ENCODE measurements around the gene LYPD5.
"Not testable (repeated sequence)": the region's sequence is repeated elsewhere in the genome, so short reads cannot be mapped to it uniquely, and the experiment has no call there.

LYPD5 gene

DNA sequence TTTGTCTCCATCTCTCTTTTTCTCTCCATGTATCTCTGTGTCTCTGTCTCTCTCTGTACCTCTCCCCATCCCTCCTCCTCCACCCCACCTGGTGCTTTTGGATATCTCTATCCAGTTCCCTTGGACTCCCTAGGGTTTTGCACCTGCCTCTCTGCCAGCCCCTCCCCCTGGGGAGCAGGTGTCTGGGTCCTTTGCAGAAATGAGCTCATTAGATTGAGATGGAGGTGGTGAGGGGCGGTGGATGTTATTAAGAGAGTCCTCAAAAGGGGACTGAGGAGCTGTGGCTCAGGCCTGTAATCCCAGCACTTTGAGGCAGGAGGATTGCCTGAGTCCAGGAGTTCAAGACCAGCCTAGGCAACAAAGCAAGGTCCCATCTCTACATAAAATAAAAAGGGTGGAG lies 23.6 kb downstream of the LYPD5 start:
- DNase-seq (ENCODE audit: low spot score) = peak; percentile 54

DNA sequence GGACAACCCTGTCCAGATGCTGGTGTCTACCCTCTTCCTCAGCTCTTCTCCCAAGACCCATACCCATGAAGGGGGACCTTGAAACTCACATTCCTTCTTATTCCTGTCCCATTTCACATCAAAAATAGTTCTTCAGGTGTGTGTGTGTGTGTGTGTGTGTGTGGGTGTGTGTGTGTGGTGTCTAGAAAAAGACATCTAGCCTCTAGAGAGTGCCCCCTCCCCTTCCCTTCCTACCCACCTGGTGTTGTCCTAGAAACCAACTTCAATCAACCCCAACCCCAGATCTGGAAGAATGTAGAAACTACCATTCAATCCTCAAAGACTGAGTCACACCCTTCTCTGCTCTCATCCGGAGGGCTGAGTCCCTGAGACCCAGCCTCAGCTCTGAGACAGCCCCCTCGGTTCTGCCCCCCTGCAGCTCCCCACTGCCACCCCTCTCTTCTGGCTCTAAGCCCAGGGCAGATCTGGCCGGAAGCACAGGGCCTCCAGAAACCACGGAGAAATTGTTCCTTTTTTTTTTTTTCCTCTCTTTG lies 25.0 kb downstream of the LYPD5 start:
- peak; percentile 55 for DNase-seq (ENCODE audit: low spot score)

DNA sequence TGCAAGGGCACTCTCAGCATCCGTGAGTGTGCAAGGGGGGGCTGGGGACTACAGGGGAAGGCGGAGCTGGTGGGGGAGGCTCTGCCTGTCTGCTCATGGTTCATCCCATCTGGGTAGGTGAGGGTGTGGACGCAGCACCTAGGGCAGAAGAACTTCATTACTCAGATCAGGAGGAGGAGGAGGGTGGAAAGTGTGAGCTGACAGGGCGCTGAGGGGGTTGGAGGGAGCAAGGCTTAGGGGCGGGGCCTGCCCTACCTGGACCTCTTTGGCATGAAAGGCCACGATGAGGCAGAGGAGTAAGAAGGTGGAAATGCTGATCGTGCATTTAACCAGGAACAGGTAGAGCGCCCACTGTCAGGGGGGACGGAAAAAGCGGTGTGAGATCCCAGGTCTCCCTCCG lies 26.0 kb downstream of the LYPD5 start:
- peak; percentile 59 for DNase-seq (ENCODE audit: low spot score)

DNA sequence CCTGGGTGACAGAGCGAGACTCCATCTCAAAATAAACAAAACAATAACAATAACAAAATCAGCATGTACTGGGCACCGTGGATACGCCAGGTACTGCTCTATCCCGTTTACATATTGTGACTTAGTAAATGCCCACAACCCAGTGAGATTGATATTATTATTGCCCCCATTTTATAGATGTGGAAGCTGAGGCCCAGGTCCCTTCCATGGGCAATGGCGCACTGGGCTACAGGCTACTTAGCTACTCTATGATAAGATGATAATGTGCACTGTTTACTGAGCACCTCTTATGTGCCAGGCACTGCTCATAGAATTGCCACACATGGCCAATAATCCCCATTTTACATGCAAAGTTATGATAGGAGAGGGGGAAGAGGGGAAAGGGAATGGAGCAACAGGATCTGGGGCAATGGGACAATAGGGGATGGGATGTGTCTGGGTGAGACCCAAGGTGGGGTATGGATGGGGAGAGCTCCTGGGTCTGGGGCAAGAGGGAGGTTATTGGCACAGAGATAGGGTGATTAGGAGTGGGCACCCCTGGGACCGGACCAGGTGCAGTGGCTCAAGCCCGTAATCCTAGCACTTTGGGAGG lies 26.9 kb downstream of the LYPD5 start:
- peak; percentile 42 for DNase-seq (ENCODE audit: low spot score)

DNA sequence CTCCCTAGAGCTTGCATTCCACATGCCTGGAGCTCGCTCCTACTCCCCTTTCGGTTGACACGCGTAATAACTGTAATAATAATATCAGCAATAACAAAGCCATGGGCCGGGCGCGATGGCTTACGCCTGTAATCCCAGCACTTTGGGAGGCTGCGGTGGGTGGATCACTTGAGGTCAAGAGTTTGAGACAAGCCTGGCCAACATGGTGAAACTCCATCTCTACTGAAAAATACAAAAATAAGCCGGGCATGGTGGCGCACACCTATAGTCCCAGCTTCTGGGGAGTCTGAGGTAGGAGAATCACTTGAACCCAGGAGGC lies 27.3 kb downstream of the LYPD5 start:
- not testable (repeated sequence) for DNase-seq (ENCODE audit: low spot score)

DNA sequence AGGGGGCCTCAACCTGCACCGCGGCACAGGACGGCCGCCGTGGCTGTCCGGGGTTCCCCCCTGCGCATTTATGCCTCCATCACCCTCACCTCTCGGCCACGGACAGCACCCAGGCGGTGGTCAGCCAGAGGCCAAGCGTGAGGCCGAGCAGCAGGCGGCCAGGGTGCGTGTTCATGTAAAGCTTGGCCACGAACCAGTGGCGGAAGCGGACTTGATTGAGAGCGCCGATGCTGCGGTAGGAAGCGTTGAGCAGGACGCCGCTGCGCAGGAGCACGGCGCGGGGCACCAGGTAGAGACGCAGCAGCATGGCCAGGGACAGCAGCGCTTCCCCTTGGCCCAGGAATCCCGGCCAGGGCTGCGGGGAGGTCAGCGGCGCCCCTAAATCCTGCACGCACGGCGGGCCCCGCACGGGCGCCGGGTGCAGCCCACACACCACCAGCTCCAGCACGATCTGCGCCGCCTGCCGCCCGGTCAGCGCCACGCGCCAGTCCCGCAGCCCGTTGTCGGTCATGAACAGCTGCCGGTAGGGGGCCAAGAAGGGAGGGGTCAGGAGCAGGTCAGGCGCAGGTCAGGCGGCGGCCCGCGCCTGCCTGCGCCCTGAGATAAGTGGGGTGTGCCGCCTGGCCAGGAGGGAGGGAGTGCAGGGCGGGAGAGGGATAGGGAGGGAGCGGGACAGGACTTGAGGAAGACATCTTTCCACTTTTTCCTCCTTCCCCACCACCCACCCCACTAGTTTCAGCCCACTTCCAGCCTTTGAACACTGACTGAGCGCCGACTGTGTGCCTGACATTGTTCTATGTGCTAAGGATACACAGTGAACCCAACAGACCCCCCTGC lies 27.9 kb downstream of the LYPD5 start:
- DNase-seq (ENCODE audit: low spot score) = peak; percentile 95

DNA sequence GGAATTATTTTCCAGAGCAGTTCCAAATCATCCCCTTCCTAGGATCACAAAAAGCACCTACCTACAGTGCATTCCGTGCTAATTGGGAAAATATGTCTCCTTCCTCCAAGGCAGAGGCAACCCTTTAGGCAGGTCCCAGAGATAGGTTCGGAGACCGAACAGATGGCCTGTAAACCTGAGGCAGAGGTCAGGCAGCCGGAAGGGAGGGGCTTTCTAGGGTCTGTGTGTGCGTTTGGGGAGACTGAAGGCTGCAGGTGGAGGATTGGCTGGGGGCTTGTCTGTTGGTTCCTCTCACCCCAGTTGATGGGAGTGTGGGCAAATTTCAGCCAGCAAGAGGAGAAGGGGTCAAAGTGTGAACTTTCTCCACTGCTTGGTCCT lies 28.5 kb downstream of the LYPD5 start:
- no peak for DNase-seq (ENCODE audit: low spot score)

DNA sequence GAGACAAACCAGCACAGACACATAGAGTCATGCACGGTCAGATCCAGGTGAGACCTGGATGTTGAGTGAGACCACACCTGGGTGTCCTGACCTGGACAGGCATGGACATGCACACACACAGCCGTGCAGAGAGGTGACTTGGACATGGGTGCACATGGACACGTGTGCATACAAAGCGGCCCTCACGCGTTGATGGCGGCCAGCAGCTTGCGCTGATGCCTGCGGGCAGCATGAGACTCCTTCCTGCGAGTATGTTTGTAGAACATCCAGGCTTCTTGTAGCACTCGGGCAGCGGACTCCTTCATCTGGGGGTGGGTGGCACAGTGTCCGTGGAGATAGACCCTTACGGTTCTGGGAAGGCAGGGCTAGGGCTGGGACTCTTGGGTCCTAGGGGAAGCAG lies 33.0 kb downstream of the LYPD5 start:
- no peak for DNase-seq (ENCODE audit: low spot score)

DNA sequence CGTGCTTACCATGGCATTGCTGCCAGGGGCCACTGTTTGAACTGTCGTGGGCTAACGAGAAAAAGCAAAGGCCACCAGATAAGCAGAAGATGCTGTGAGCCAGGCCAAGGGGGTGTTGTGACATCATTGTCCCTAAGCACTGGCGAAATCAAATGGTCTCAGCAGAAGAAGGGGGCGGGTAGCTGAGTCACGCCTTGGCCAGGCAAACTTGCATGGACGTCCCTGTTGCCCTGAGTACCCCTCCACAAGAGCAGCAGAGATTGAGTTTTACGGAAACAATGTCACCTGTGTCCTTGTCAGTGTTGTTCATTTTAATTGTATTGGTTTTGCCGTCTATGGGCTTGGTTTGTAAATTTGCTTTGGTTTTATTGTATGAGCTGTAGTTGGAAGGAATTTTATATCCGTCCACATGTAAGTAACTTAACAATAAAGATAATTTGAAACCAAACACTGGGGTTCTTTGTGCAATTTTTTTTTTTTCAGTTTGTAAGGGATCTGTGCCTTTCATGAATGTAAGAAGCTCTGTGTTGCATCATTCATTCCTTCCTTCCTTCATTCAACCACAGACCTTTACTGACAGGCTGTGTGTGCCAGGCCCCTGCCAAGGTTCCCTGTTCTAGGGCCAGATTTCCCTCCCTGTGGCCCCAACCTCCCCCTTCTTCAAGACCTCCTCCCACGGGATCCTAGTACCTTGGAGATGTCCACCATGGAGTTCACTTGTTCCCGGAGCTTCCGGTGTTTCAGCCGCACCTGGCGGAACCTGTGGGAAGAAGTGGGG lies 33.8 kb downstream of the LYPD5 start:
- DNase-seq (ENCODE audit: low spot score) = no peak

DNA sequence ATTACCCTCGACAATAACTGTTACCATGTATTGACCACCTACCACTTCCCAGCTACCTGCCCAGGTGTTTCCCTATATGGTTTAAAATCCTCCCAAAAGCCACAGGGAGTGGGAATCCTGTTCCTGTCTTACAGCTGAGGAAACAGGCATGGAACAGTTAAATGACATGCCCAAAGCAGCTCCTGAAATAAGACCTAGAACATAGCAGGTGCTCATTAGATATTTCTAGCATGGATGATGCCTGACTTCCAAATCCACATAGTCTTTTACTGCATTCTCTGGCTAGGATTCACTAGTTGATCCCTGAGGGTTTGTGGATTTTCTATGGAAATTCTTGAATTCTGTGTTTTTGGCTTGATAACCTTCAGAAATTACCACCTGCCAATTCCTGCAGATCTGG lies 34.4 kb downstream of the LYPD5 start:
- no peak for DNase-seq (ENCODE audit: low spot score)

DNA sequence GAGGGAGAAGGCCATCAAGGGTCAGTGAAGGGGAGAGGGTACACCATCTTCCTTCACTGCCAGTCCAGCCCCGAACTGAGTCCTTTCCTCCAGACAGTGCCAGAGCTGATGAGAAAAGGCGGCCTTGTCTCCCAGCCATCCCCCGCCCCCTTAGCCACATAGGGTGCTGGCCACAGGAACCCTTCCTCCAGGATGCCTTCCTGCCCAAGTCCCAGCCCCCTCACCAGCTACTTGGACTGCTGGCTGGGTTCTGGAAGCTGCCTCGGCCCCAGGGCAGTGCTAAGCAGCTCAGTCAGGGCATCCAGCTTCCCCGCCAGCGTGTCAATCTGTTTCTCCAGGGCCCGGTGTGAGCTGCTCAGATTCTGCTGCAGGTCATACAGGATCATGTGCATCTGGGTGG lies 34.9 kb downstream of the LYPD5 start:
- no peak for DNase-seq (ENCODE audit: low spot score)

DNA sequence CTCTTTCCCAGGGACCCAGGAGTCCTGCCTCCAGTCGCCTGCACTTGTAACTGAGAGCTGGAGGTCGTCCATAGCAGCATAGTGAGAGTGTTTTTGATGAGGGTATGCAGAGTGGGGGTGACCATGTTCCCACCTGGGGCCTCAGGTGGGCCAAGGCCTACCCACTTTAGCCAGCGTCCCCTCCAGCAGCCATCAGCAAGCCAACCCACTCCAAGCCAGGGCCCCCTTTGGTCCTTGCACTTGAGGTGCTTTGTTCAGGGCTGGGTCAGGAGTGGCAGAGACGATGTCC lies 35.5 kb downstream of the LYPD5 start:
- no peak for DNase-seq (ENCODE audit: low spot score)

DNA sequence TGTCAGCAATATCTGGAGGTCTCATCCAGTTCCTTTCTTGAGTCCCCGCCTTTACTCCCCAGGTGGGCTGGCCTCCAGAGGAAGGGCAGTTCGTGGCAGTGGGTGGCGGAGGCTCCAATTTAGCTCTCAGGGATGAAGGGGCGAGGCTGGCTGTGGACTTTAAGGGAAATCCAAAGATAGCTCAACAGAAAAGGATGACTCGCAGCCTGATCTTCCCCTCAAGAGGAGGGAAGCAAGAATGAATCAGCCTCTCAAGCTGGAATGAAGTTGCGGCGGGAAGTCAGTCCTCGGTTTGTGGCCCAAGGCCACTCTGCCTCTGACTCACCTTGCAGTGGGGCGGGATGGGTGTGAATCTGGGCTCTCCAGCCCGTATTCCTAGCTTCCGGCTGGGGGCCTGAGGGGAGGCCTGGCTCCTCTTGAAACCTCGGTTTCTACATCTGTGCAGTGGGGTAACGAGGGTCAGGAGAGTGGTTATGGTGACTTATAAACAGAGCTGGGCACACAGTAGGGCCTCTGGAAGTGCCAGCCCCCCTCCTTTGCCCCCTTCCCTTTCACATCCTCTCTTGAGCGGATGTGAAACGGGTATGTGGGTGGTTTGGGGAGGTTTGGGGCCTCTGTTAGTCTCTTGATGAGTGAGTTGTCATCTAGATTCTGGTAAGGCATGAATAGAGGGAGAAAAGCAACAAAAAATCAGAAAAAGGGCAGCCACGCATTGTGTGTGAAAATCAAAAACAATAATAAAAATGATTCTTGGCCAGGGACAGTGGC lies 37.0 kb downstream of the LYPD5 start:
- no peak for DNase-seq (ENCODE audit: low spot score)

DNA sequence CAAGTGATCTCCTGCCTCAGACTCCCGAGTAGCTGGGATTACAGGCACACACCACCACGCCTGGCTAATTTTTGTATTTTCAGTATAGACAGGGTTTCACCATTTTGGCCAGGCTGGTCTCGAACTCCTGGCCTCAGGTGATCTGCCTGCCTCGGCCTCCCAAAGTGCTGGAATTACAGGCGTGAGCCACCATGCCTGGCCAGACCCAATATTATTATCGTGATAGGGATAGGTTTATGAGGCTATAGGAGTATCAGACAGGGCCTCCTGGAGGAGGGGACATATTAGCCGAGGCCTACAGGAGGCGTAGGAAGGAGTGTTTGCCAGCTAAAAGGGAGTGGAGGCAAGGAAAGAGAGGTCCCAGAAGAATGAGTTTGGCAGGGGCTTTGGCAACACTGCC lies 37.6 kb downstream of the LYPD5 start:
- DNase-seq (ENCODE audit: low spot score) = not testable (repeated sequence)

DNA sequence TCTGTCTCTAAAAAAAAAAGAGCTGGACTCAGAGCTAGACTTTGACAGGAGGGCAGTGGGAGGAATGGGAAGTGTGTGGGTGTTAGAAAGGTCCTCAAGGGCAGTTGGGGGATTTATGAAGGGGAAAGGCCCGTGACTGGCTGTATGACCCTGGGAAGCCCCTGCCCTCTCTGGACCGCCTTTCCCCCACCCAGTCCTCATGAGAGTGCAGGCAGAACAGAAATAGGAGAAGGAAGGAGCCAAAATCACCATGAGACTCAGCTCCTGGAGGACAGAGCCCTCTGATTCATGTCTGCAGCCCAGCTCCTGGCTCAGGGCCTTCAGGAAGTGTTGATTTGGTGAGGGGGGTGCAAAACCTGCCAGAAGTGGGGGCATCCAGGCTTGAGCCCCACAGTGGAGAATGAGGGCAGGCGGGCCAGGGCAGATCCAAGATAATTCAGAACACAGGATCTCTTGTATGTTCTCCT lies 38.7 kb downstream of the LYPD5 start:
- no peak for DNase-seq (ENCODE audit: low spot score)

DNA sequence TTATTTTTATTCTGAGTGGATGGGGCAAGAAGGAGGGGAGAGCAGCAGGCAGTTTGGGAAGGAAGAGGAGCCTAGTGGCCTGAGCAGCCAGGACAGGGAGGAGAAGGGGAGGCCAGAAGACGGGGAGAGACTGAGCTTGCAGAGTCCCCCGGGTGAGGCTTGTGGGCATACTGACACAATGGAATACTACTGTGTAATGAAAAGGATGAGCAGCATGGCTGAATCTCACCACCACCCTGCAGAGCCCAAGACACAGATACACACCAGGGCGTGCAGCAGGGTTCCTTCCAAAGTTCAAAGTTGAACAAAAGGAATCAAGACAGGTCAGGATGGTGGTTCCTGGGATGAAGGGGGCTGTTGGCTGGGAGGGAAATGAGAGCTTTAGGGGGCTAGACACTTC lies 39.4 kb downstream of the LYPD5 start:
- no peak for DNase-seq (ENCODE audit: low spot score)

DNA sequence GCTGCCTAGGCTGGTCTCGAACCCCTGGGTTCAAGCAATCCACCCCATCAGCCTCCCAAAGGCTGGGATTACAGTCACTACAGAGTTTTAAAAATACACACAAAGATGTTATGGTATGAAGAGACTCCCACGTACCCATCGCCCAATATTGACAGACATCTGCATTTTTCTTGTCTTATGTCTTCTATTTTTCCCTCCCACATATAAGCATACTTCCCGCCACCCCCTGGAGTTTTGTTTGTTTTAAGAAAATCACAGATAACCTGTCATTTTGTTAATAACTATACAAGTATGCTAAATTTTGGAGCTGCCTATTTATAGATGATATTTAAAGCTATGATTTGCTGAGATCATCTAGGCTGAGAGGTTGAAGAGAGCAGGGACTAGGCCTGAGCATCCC lies 41.3 kb downstream of the LYPD5 start:
- DNase-seq (ENCODE audit: low spot score) = no peak

DNA sequence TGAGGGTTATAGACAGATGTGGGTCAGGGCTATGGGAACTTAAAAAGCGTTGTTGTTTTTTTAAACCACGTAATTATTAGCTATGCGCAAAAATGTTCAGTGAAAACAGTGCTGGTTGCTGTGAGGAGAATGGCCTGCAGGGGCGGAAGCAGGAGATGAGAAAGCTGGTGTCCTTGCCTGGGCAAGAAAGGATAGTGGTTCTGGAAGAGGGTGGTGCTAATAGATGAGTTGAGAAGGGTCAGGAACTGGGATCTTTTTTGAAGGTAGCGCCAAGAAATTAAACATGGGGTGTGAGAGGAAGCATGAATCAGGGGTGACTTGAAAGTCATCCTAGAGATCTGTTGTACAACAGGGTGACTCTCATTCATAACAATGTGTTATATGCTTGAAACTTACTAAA lies 42.7 kb downstream of the LYPD5 start:
- DNase-seq (ENCODE audit: low spot score) = no peak

DNA sequence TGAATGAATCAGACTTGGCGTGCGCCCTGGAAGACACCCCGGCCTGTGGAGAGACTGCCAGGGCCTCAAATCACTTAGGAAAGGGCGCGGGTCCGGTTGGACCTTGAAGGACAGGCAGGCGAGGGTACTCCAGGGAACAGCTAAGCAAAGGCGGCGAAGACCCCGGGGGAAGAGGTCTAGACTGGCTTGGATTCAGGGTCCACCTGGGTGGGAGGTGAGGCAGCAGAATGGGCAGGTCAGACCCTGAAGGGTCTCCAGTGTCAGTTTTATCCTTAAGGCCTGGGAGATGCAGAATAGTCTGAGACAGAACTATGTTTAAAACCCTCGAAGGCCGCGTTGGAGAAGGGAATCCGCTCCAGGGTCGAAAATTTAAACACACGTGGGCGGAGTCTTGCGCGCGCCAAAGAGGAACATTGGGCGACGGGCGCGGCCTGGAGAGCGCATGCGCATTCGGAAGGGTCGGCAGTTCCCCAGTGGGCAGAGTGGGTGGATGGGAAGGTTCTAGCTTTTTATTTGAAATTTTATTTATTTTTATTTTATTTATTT lies 46.9 kb downstream of the LYPD5 start:
- peak; percentile 78 for DNase-seq (ENCODE audit: low spot score)

DNA sequence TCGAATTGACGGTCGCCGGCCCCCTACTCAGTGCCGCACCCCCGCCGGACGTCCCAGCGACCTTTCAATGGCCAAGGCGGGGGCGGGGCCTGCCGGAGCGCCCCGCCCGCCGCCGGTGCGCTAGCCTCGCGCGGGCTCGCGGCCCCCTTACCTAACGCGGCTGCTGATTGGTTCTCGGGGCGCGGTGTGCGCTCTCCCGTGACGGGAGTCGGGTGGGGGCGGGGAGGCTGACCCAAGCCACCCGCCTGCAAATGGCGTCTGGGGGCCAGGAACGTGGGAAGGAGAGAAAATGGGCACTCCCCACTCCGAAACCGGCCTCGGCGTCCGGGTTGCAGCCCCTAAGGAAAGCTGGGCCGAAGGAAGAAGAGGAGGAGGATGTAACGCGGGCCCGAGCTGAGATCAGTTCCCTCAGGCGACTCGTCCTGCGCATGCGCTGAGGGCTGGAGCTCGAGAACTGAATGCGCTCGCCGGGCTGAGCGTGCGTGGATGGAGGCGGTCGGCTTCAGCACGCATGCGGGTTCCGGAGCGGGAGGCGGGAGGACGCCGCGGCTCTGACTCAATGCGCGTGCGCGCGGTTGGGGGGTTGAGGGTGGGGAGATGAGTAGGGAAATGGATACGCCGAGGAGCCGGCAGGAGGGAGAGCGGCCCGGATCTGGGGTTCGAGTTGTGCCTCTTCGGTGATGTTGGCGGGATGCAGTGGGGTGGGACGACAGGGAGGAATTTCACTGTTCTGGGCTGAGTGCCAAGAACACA lies 47.6 kb downstream of the LYPD5 start, which contains the start of gene SMG9:
SMG9 (minus strand) TSS at position 460 of the 753 bp plus-strand sequence. CDS start 4,221 bp downstream, outside the sequence.
- DNase-seq (ENCODE audit: low spot score) = peak; percentile 98

DNA sequence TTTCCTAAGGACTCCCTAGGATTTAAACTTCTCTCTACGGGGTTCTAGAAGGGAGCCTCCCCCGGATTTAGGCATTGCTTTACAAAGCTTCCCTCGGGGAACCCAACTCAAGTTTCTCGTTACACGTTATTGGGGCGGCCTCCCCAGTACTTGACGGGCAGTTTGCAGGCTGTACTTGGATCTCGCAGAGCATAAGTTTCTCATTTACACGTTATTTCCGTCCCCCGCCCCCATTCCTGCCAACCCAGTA lies 48.1 kb downstream of the LYPD5 start:
- DNase-seq (ENCODE audit: low spot score) = no peak

Measured in hematopoietic multipotent progenitor cell treated with erythropoietin and hydrocortisone succinate and interleukin-3 and kit ligand, for 17 days (in vitro differentiated cells).